HepG2 (cell line): Measurements from ENCODE around the gene TSPAN31. TPM values are rescaled to one million over a fixed set of nuclear protein-coding genes. Genes with fewer than 3 reads are reported as not detected.

Experiments
- CHCHD3 ChIP-seq: sonication (generic); formaldehyde crosslinking; IDR thresholded peaks from 2 replicates; pipeline ENCODE4 v1.8.0; 2022; ENCODE audit warnings: mild to moderate bottlenecking, missing genetic modification reagents, moderate library complexity
- HDAC2 ChIP-seq: sonication (generic); formaldehyde crosslinking; IDR thresholded peaks from 2 replicates; pipeline ENCODE4 v1.4.0; 2020; ENCODE audit warnings: missing genetic modification reagents
- HMGXB4 ChIP-seq, 2 experiments: sonication (generic) in 1 of 2; formaldehyde crosslinking in 1 of 2; IDR thresholded peaks; 2 replicates each; pipeline versions ENCODE4 v1.4.0 to v1.6.1; 2018 to 2020; ENCODE audit warnings: missing genetic modification reagents in 2 of 2, borderline replicate concordance in 1 of 2, low read depth in 1 of 2, mild to moderate bottlenecking in 1 of 2, missing biosample characterization in 1 of 2
- HNRNPK ChIP-seq: fragments of 200-400 bp; formaldehyde crosslinking; IDR thresholded peaks from 2 replicates; pipeline ENCODE4 v1.6.1; 2018; ENCODE audit warnings: low read length, low read depth, moderate library complexity, mild to moderate bottlenecking; ENCODE audit not compliant: poor library complexity, severe bottlenecking
- KDM5B ChIP-seq: sonication (generic); formaldehyde crosslinking; IDR thresholded peaks from 2 replicates; pipeline ENCODE4 v1.4.0; 2020; ENCODE audit warnings: missing genetic modification reagents, mild to moderate bottlenecking, borderline replicate concordance
- MAZ ChIP-seq, 2 experiments: sonication (generic) in 1 of 2; formaldehyde crosslinking in 1 of 2; IDR thresholded peaks; 2 replicates each; pipeline versions ENCODE4 v1.5.0 to v1.6.1; 2012 to 2020; ENCODE audit warnings: low read depth in 2 of 2, mild to moderate bottlenecking in 2 of 2, borderline replicate concordance in 1 of 2, improper control_type of control experiment in 1 of 2, low read length in 1 of 2, missing genetic modification reagents in 1 of 2, moderate library complexity in 1 of 2
- SIN3A ChIP-seq: IDR thresholded peaks from 2 replicates; pipeline ENCODE4 v1.6.1; 2011; ENCODE audit warnings: low read depth, mild to moderate bottlenecking, control low read depth, low read length, borderline replicate concordance
- TFDP1 ChIP-seq: IDR thresholded peaks from 2 replicates; pipeline ENCODE4 v1.6.1; 2016; ENCODE audit warnings: missing compliant biosample characterization, missing genetic modification reagents, borderline replicate concordance
- ZKSCAN5 ChIP-seq: sonication (generic); formaldehyde crosslinking; IDR thresholded peaks from 2 replicates; pipeline ENCODE4 v1.5.1; 2020; ENCODE audit warnings: mild to moderate bottlenecking, missing genetic modification reagents
- ZNF264 ChIP-seq: sonication (generic); formaldehyde crosslinking; IDR thresholded peaks from 2 replicates; pipeline ENCODE4 v1.4.0; 2020; ENCODE audit warnings: missing genetic modification reagents
- ZNF276 ChIP-seq: sonication (generic); formaldehyde crosslinking; IDR thresholded peaks from 2 replicates; pipeline ENCODE4 v1.4.0; 2020; ENCODE audit warnings: mild to moderate bottlenecking, low read depth, missing genetic modification reagents
- ZNF609 ChIP-seq: sonication (generic); formaldehyde crosslinking; IDR thresholded peaks from 2 replicates; pipeline ENCODE4 v1.4.0; 2020; ENCODE audit warnings: mild to moderate bottlenecking, missing genetic modification reagents, borderline replicate concordance
- ZSCAN22 ChIP-seq: sonication (generic); formaldehyde crosslinking; IDR thresholded peaks from 2 replicates; pipeline ENCODE4 v1.4.0; 2020; ENCODE audit warnings: mild to moderate bottlenecking, missing genetic modification reagents
- ZSCAN31 ChIP-seq: sonication (generic); formaldehyde crosslinking; IDR thresholded peaks from 2 replicates; pipeline ENCODE4 v1.5.0; 2020; ENCODE audit warnings: low read depth, mild to moderate bottlenecking, missing genetic modification reagents
- polyA plus RNA-seq, 8 experiments: library from polyadenylated mRNA; depleted of rRNA in 3 of 8; stranded (reverse) in 7 of 8; unstranded in 1 of 8; fragments of >200 nt; fragmentation: Illumina TruSeq in 4 of 8; extraction: Trizol in 4 of 8; gene quantifications; 2 replicates each; pipeline versions ENCODE4 v1.2.1 to v1.2.3, GENCODE V29; 2011 to 2016; ENCODE audit warnings: low read depth in 4 of 8, missing spikeins in 1 of 8, mixed read lengths in 1 of 8; ENCODE audit not compliant: insufficient read depth in 1 of 8
- total RNA-seq, 5 experiments: library from RNA; depleted of rRNA; stranded (reverse); fragments of >200 nt; fragmentation: Illumina TruSeq; extraction: Trizol; gene quantifications; 2 replicates each; pipeline ENCODE4 v1.2.3, GENCODE V29; 2016; ENCODE audit warnings: low read depth in 1 of 5

TSPAN31 gene
- total and polyA plus RNA-seq, 2 of the 13 experiments (the other 11 are each of a cell fraction or from before 2014, with no cell fraction given): 10.4 to 24.6 TPM

GRCh38 chr12:57754411-57755193, 9.8 kb downstream of the TSPAN31 start, which contains the start of gene MARCHF9 (continued):
- TF ChIP-seq ZSCAN31 (CRISPR knock-in tag) (no peak), HDAC2 (CRISPR knock-in tag) (peak; percentile 11; the same call in 1 of the 2 replicates), ZNF264 (CRISPR knock-in tag) (no peak), MAZ (IDR thresholded peaks at IDR 0.05; ENCODE audit: borderline replicate concordance, low read depth, low read length) (no peak), MAZ (CRISPR knock-in tag; IDR thresholded peaks at IDR 0.05; ENCODE audit: low read depth) (peak; percentile 64; the same call in 1 of the 2 replicates), KDM5B (CRISPR knock-in tag) (peak; percentile 50; the same call in 1 of the 2 replicates), CHCHD3 (CRISPR knock-in tag) (0 out of 2 replicates have a peak, but pooled peaks have one; percentile 30), HNRNPK (peak; percentile 28), ZNF276 (CRISPR knock-in tag) (peak; percentile 39; the same call in 1 of the 2 replicates), TFDP1 (CRISPR knock-in tag) (peak; percentile 17; the same call in 1 of the 2 replicates), HMGXB4 (CRISPR knock-in tag; IDR thresholded peaks at IDR 0.05; ENCODE audit: borderline replicate concordance in 1 of 2, low read depth in 1 of 2) (0 out of 4 replicates have a peak, but pooled peaks of 1 of the 2 experiments have one; percentile 48), ZNF609 (CRISPR knock-in tag) (peak; percentile 34; the same call in 1 of the 2 replicates), SIN3A (peak; percentile 26; the same call in 1 of the 2 replicates), ZKSCAN5 (CRISPR knock-in tag) (0 out of 2 replicates have a peak, but pooled peaks have one; percentile 68), ZSCAN22 (CRISPR knock-in tag) (no peak)
